ENCODE data around the gene ABCB6.

- peak in 1 of 6 experiments; percentile 21 for TF ChIP-seq CTCF (IDR thresholded peaks at IDR 0.05)
- TF ChIP-seq POLR2A (IDR thresholded peaks at IDR 0.05) = peak; percentile 77 to 78
Measured at GRCh38 chr2:219245148-219245898, 26.6 kb upstream of the ABCB6 start, which contains the start of the genes GLB1L and STK16.

Data from Peyer's patch (tissue), 4 donors.